IgD-negative memory B cell (primary cell): ENCODE data around the gene ZGLP1. TPM values are rescaled to one million over a fixed set of nuclear protein-coding genes. Genes with fewer than 3 reads are reported as not detected.
"Not testable (repeated sequence)": the region's sequence is repeated elsewhere in the genome, so short reads cannot be mapped to it uniquely, and the experiment has no call there.

Experiments used
- H3K27ac Mint-ChIP-seq, 3 donors: one replicate each; pipeline ENCODE4 v1.8.0; 2020 to 2022; ENCODE audit warnings: mild to moderate bottlenecking in 3 of 3, mixed read lengths in 3 of 3, moderate library complexity in 1 of 3
- H3K27me3 Mint-ChIP-seq: one replicate; pipeline ENCODE4 v1.8.0; 2021; ENCODE audit warnings: mixed read lengths
- H3K36me3 Mint-ChIP-seq: one replicate; pipeline ENCODE4 v1.8.0; 2020; ENCODE audit warnings: mild to moderate bottlenecking, mixed read lengths
- H3K4me1 Mint-ChIP-seq, 3 donors: one replicate each; pipeline ENCODE4 v1.8.0; 2020 to 2022; ENCODE audit warnings: mixed read lengths in 3 of 3, mild to moderate bottlenecking in 1 of 3
- H3K4me3 Mint-ChIP-seq, 4 donors: one replicate each; pipeline ENCODE4 v1.8.0; 2020 to 2022; ENCODE audit warnings: mild to moderate bottlenecking in 4 of 4, mixed read lengths in 4 of 4, moderate library complexity in 3 of 4
- H3K9me3 Mint-ChIP-seq, 3 donors: one replicate each; pipeline ENCODE4 v1.8.0; 2020 to 2021; ENCODE audit warnings: mixed read lengths in 3 of 3, mild to moderate bottlenecking in 1 of 3
- polyA plus RNA-seq: library from polyadenylated mRNA; unstranded; fragments of 300-500 nt; fragmentation: Illumina TruSeq; gene quantifications from one replicate; pipeline ENCODE4 v1.2.3, GENCODE V29; 2021

The ZGLP1 gene
- polyA plus RNA-seq, 1 donor from 2014 or later, result 2.6 TPM

DNA sequence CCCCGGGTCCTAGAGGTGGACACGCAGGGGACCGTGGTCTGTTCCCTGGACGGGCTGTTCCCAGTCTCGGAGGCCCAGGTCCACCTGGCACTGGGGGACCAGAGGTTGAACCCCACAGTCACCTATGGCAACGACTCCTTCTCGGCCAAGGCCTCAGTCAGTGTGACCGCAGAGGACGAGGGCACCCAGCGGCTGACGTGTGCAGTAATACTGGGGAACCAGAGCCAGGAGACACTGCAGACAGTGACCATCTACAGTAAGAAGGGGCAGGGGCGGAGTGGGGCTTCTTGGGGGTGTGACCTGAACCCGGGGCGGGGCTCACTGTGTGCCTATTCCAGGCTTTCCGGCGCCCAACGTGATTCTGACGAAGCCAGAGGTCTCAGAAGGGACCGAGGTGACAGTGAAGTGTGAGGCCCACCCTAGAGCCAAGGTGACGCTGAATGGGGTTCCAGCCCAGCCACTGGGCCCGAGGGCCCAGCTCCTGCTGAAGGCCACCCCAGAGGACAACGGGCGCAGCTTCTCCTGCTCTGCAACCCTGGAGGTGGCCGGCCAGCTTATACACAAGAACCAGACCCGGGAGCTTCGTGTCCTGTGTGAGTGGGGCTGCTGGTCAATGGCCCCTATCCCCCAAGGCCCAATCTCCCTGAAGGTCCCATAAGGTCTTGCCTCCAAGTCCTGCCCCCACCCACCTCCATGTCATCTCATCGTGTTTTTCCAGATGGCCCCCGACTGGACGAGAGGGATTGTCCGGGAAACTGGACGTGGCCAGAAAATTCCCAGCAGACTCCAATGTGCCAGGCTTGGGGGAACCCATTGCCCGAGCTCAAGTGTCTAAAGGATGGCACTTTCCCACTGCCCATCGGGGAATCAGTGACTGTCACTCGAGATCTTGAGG lies 25.3 kb downstream of the ZGLP1 start:
- H3K36me3 Mint-ChIP-seq, result peaks cover 4% of the 10 kb centered on the region
- H3K4me3 Mint-ChIP-seq, result peak overlapping the region in 1 of 4 donors; percentile 82
- no peaks in the 10 kb centered on the region for H3K9me3 Mint-ChIP-seq
- peaks cover 14% of the 10 kb centered on the region for H3K27me3 Mint-ChIP-seq
- peak overlapping the region in 1 of 3 donors; percentile 82 for H3K27ac Mint-ChIP-seq
- peaks cover 19 to 30% (median 22%) of the 10 kb centered on the region in 3 donors for H3K4me1 Mint-ChIP-seq

DNA sequence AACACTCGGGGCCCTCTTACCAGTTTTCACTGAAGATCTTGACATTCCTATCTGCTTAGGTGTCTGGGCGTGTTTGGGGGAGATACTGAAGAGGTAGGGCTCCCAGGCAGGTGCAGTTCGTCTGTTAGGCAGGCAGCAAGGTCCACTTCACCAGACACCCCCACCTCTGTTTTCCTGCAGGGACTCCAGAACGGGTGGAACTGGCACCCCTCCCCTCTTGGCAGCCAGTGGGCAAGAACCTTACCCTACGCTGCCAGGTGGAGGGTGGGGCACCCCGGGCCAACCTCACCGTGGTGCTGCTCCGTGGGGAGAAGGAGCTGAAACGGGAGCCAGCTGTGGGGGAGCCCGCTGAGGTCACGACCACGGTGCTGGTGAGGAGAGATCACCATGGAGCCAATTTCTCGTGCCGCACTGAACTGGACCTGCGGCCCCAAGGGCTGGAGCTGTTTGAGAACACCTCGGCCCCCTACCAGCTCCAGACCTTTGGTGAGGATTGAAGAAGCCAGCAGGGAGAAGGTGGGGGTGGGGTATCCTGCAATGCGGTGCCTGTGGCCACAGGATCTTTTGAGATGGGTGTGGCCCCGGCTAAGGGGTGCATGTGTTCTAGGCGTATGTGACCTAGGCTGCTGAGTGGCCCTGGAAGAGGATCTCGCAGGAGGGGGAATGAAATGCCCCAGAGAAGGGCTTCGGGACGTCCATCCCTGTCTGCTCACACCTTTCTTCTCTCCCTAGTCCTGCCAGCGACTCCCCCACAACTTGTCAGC lies 26.1 kb downstream of the ZGLP1 start:
- peak overlapping the region in 2 of 3 donors; percentile 14 to 67 for H3K27ac Mint-ChIP-seq
- H3K36me3 Mint-ChIP-seq, result peaks cover 4% of the 10 kb centered on the region
- H3K9me3 Mint-ChIP-seq, result no peaks in the 10 kb centered on the region
- no peak overlapping the region for H3K4me3 Mint-ChIP-seq
- peaks cover 8% of the 10 kb centered on the region for H3K27me3 Mint-ChIP-seq
- peaks cover 17 to 26% (median 20%) of the 10 kb centered on the region in 3 donors for H3K4me1 Mint-ChIP-seq

DNA sequence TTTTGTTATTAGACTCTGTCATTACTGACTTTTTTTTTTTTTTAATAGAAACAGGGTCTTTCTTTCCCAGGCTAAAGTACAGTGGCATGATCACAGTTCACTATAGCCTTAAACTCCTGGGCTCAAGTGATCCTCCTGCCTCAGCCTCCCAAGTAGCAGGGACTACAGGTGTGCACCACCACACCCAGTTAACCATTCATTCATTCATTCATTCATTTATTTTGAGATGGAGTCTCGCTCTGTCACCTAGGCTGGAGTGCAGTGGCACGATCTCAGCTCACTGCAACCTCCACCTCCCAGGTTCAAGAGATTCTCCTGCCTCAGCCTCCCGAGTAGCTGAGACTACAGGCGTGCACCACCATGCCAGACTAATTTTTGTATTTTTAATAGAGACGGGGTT lies 27.6 kb downstream of the ZGLP1 start:
- not testable (repeated sequence) for H3K36me3 Mint-ChIP-seq, H3K9me3 Mint-ChIP-seq, H3K4me3 Mint-ChIP-seq, H3K27ac Mint-ChIP-seq, H3K27me3 Mint-ChIP-seq
- peaks cover 16 to 20% (median 18%) of the 10 kb centered on the region in 3 donors for H3K4me1 Mint-ChIP-seq

DNA sequence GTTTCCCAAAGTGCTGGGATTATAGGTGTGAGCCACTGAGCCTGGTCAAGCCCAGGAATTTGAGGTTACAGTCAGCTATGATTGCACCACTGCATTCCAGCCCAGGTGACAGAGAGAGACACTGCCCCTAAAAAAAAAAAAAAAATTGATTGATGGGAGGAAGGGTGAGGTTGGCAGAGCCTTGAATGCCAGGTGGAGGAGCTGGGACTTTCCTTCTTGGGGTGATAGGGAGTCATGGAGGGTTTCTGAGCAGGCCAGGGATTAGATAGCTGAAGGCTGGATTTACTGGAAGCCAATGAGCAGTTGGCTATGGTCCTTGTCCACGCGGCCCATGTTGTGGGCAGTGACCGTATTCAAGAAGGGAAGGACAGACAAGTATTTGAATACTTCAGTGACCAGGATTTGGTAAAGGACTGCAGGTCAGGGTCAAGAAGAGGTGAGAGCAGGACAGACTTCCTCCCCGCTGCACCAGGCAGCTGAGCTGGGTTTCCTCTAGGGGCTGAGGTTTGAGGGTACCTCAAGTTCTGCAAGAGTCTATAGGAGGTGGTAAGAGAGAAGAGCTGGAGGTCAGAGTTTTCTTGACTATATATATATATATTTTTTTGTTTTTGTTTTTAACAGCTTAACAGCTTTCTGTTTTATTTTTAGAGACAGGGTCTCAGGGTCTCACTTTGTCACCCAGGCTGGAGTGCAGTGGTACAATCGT lies 29.7 kb downstream of the ZGLP1 start:
- peak overlapping the region in 2 of 3 donors; percentile 8 to 91 for H3K27ac Mint-ChIP-seq
- H3K9me3 Mint-ChIP-seq, result no peaks in the 10 kb centered on the region
- peaks cover 6 to 15% (median 11%) of the 10 kb centered on the region in 3 donors for H3K4me1 Mint-ChIP-seq
- no peaks in the 10 kb centered on the region for H3K27me3 Mint-ChIP-seq
- H3K4me3 Mint-ChIP-seq, result peak overlapping the region in 2 of 4 donors; percentile 47 to 85
- H3K36me3 Mint-ChIP-seq, result peaks cover 2% of the 10 kb centered on the region

DNA sequence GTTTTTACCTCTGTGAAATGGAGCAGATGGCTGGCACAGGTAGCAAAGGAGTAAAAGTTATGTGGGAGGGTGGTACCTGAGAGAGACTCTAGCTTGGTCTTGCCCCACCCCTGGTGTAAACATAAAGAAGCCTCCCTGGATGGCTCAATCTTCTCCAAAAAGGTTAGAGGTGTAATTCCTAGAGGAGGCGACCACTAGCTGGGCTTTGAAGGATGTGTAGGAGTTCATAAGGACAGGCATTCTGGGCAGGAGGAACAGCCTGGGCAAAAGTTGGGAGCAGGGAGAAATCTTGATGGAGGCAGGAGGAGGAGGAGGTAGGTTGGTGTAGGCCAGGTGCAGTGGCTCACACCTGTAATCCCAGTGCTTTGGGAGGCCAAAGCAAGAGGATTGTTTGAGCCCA lies 30.7 kb downstream of the ZGLP1 start:
- Mint-ChIP-seq H3K9me3 (no peaks in the 10 kb centered on the region), H3K27ac (peak overlapping the region in 2 of 3 donors; percentile 52 to 77), H3K4me1 (peaks cover 13 to 19% (median 17%) of the 10 kb centered on the region in 3 donors), H3K36me3 (peaks cover 4% of the 10 kb centered on the region), H3K4me3 (peak overlapping the region in 1 of 4 donors; percentile 4), H3K27me3 (no peaks in the 10 kb centered on the region)

DNA sequence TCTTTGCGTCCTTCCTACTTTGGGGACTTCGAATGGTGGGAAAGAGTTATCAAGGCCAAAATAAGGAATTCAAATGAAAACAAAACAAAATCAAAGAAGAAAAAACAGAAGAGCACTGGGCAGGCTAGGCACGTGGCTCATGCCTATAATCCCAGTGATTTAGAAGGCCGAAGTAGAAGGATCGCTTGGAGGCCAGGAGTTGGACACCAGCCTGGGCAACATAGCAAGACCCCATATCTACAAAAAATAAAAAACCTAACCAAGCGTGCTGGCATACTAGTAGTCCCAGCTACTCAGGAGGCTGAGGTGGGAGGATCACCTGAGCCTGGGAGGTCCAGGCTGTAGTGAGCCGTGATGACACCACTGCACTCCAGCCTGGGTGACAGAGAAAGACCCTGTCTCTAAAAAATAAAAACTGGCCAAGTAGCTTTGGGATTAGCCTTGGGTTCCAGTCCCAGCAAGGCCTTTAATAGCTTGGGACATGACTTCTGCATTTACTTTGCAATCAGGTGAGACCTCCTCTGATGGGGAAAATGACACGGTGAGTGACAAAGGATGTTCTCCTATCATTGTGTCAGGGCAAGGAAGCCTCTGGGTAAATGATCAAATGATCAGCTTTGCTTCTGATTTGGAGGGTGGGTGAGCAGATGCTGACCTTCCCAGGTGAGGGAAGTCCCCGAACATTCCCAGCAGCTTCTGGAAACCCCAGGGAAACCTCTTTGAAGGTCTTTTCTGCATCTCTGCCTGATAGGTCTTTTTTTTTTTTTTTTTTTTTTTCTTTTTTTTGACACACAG lies 31.6 kb downstream of the ZGLP1 start:
- Mint-ChIP-seq H3K27ac (peak overlapping the region; percentile 36 to 94 (median 52)), H3K36me3 (peaks cover 5% of the 10 kb centered on the region), H3K27me3 (no peaks in the 10 kb centered on the region), H3K4me1 (peaks cover 15 to 20% (median 19%) of the 10 kb centered on the region in 3 donors), H3K4me3 (peak overlapping the region in 1 of 4 donors; percentile 41), H3K9me3 (no peaks in the 10 kb centered on the region)

DNA sequence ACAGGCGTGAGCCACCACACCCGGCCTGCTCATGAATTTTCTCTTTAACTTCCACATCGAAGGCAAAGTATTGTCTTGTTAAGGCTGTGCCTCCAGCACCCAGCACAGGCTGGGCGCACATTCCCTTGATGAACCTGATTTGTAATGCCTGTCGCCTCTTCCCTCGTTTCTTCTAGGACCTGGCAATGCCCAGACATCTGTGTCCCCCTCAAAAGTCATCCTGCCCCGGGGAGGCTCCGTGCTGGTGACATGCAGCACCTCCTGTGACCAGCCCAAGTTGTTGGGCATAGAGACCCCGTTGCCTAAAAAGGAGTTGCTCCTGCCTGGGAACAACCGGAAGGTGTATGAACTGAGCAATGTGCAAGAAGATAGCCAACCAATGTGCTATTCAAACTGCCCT lies 35.0 kb downstream of the ZGLP1 start:
- peaks cover 23 to 36% (median 24%) of the 10 kb centered on the region in 3 donors for H3K4me1 Mint-ChIP-seq
- peak overlapping the region in 2 of 3 donors; percentile 73 to 84 for H3K27ac Mint-ChIP-seq
- no peaks in the 10 kb centered on the region for H3K27me3 Mint-ChIP-seq
- peak overlapping the region in 2 of 4 donors; percentile 64 to 68 for H3K4me3 Mint-ChIP-seq
- no peaks in the 10 kb centered on the region for H3K9me3 Mint-ChIP-seq
- H3K36me3 Mint-ChIP-seq, result peaks cover 3% of the 10 kb centered on the region

DNA sequence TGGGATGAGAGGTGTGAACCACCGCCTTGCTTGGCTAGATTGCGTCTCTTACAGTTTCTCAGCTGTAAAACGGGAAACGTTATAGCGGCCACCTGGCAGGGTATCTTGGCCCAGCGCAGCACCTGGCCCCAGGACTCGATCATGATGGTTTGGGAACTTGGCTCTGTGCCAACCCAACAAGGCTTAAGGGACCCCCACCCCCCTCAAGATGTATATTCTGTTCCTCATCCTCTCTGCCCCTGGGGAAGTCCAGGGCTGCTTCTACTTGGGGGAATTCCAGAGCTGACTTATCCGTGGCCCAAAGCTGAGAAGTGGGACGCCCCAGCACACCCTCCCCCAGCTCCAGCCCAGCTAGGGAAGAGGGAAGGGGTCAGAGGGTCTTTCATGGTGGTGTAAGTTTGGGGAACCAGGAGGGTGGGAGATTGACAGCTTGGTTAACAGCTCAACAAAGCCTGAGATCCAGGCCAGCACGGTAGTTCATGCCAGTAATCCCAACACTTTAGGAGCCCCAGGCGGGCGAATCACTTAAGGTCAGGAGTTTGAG lies 38.0 kb downstream of the ZGLP1 start:
- Mint-ChIP-seq H3K27ac (peak overlapping the region; percentile 97 to 99 (median 98)), H3K36me3 (peaks cover 3% of the 10 kb centered on the region), H3K4me3 (peak overlapping the region; percentile 84 to 95 (median 90)), H3K9me3 (no peaks in the 10 kb centered on the region), H3K4me1 (peaks cover 18 to 36% (median 19%) of the 10 kb centered on the region in 3 donors), H3K27me3 (no peaks in the 10 kb centered on the region)

DNA sequence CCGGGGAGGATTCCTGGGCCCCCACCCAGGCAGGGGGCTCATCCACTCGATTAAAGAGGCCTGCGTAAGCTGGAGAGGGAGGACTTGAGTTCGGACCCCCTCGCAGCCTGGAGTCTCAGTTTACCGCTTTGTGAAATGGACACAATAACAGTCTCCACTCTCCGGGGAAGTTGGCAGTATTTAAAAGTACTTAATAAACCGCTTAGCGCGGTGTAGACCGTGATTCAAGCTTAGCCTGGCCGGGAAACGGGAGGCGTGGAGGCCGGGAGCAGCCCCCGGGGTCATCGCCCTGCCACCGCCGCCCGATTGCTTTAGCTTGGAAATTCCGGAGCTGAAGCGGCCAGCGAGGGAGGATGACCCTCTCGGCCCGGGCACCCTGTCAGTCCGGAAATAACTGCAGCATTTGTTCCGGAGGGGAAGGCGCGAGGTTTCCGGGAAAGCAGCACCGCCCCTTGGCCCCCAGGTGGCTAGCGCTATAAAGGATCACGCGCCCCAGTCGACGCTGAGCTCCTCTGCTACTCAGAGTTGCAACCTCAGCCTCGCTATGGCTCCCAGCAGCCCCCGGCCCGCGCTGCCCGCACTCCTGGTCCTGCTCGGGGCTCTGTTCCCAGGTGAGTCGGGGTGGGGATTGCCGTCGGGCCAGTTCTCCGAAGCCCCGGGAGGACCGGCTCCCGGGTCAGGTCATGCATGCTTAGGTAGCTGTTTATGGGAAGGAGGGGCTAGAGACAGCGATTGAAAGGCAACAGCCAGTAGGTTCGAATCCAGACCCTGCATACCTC lies 38.8 kb downstream of the ZGLP1 start, which contains the start of gene ICAM1:
Gene ICAM1, plus strand, starts transcription at position 505 of the 779 bp plus-strand sequence. Its CDS starts 40 bp downstream, at position 545.
- H3K4me3 Mint-ChIP-seq, result peak within 1 kb of the TSS; percentile 84 to 95 (median 90)
- no peaks in the 10 kb centered on the region for H3K9me3 Mint-ChIP-seq
- H3K27me3 Mint-ChIP-seq, result no peaks in the 10 kb centered on the region
- H3K36me3 Mint-ChIP-seq, result peaks cover 3% of the 10 kb centered on the region
- peak within 1 kb of the TSS; percentile 97 to 99 (median 98) for H3K27ac Mint-ChIP-seq
- H3K4me1 Mint-ChIP-seq, result peaks cover 18 to 36% (median 19%) of the 10 kb centered on the region in 3 donors

DNA sequence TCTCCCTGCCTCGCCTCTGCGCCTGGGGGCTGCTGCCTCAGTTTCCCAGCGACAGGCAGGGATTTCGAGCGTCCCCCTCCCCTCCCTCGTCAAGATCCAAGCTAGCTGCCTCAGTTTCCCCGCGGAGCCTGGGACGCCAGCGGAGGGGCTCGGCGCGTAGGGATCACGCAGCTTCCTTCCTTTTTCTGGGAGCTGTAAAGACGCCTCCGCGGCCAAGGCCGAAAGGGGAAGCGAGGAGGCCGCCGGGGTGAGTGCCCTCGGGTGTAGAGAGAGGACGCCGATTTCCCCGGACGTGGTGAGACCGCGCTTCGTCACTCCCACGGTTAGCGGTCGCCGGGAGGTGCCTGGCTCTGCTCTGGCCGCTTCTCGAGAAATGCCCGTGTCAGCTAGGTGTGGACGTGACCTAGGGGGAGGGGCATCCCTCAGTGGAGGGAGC lies 39.4 kb downstream of the ZGLP1 start:
- no peaks in the 10 kb centered on the region for H3K9me3 Mint-ChIP-seq
- H3K36me3 Mint-ChIP-seq, result peaks cover 3% of the 10 kb centered on the region
- peak overlapping the region; percentile 84 to 95 (median 90) for H3K4me3 Mint-ChIP-seq

DNA sequence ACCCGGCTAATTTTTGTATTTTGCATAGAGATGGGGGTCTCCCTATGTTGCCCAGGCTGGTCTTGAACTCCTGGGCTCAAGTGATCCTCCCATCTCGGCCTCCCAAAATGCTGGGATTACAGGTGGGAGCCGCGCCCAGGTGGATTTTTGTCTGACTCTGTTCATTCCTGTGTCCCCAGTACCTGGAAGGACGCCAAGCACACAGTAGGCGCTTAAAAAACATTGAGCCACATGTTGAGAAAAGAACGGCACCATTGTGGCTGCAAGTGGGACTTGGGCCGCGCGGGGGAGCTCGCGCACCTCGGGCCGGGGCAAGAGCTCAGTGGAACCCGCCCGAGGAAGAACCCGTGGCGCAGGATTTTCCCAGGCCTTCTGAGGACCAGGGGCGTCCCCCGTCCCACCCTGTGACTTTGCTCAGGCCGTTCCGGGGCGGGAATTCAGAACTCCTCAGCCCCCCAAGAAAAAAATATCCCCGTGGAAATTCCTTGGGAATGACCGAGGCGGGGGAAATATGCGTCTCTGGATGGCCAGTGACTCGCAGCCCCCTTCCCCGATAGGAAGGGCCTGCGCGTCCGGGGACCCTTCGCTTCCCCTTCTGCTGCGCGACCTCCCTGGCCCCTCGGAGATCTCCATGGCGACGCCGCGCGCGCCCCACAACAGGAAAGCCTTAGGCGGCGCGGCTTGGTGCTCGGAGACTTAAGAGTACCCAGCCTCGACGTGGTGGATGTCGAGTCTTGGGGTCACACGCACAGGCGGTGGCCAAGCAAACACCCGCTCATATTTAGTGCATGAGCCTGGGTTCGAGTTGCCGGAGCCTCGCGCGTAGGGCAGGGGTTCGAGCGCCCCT lies 40.1 kb downstream of the ZGLP1 start:
- Mint-ChIP-seq H3K4me1 (peaks cover 14 to 31% (median 15%) of the 10 kb centered on the region in 3 donors), H3K27ac (peak overlapping the region; percentile 97 to 99 (median 98)), H3K4me3 (peak overlapping the region; percentile 84 to 95 (median 90)), H3K36me3 (peaks cover 3% of the 10 kb centered on the region), H3K27me3 (no peaks in the 10 kb centered on the region), H3K9me3 (no peaks in the 10 kb centered on the region)

More for the DNA sequence above, 39.4 kb downstream of the ZGLP1 start:
- Mint-ChIP-seq H3K27ac (peak overlapping the region; percentile 97 to 99 (median 98)), H3K4me1 (peaks cover 17 to 36% (median 18%) of the 10 kb centered on the region in 3 donors), H3K27me3 (no peaks in the 10 kb centered on the region)

DNA sequence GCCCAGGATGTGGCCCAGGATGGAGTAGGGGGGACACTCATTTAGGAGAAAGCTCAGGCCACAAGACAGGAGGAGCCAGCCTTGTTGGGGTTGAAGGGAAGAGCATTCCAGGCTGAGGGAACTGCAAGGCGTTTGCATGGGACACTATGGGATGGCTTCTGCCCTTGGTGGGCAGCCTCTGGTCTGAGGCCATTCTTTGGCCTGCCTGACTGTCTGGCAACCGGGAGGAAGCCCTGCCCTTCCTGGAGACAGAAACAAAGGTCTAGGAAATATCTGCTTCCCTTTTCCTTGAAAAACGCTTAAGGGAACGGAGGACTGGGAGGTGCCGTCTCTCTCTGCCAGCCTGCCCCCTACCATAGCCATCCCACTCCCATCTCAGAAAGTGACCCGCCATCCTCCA lies 41.5 kb downstream of the ZGLP1 start:
- H3K36me3 Mint-ChIP-seq, result no peaks in the 10 kb centered on the region
- no peaks in the 10 kb centered on the region for H3K9me3 Mint-ChIP-seq
- H3K4me1 Mint-ChIP-seq, result peaks cover 9 to 25% (median 11%) of the 10 kb centered on the region in 3 donors
- peak overlapping the region in 1 of 4 donors; percentile 52 for H3K4me3 Mint-ChIP-seq
- H3K27me3 Mint-ChIP-seq, result no peaks in the 10 kb centered on the region
- H3K27ac Mint-ChIP-seq, result peak overlapping the region in 1 of 3 donors; percentile 97
